CD4-positive, alpha-beta T cell (primary cell): ENCODE results near the gene SYT14. TPM values are rescaled to one million over a fixed set of nuclear protein-coding genes. Genes with fewer than 3 reads are reported as not detected.

ENCODE experiments used
- ATAC-seq: fragments of 200-7000 bp; cut with Tn5 transposase; one replicate; pipeline ENCODE4 v1.10.0; 2022; ENCODE audit warnings: mild to moderate bottlenecking; ENCODE audit not compliant: poor library complexity
- CTCF ChIA-PET: fragments of 350-600 bp; sonication (Branson Sonifier 250); formaldehyde crosslinking; loops from one replicate; lab custom pipeline; 2021; ENCODE audit warnings: antibody characterized with exemption, inconsistent platforms; lab: Charles Lee
- POLR2A ChIA-PET: fragments of 350-600 bp; sonication (Branson Sonifier 250); formaldehyde crosslinking; loops from one replicate; lab custom pipeline; 2021; ENCODE audit warnings: antibody characterized with exemption, inconsistent platforms; lab: Charles Lee
- DNase-seq, 14 experiments: peaks; one replicate each; pipeline ENCODE4 v3.0.0-alpha.2; 2013 to 2020; ENCODE audit warnings: mixed read lengths in 2 of 14
- H3K27ac ChIP-seq, 2 donors: one replicate each; pipeline versions ENCODE4 v1.5.1 to v1.7.0; 2013; ENCODE audit warnings: low read length in 2 of 2, low read depth in 1 of 2, mild to moderate bottlenecking in 1 of 2
- H3K27me3 ChIP-seq, 2 experiments: 1 replicate in 1 of 2; 2 replicates in 1 of 2; pipeline versions ENCODE4 v1.6.1 to v1.7.0; 2013; ENCODE audit warnings: low read length in 2 of 2, control low read depth in 1 of 2, mild to moderate bottlenecking in 1 of 2, moderate library complexity in 1 of 2; ENCODE audit not compliant: insufficient read depth in 2 of 2, control insufficient read depth in 1 of 2
- H3K36me3 ChIP-seq: one replicate; pipeline ENCODE4 v1.6.1; 2013; ENCODE audit warnings: low read length, control low read depth; ENCODE audit not compliant: insufficient read depth
- H3K4me1 ChIP-seq: one replicate; pipeline ENCODE4 v1.6.1; 2013; ENCODE audit warnings: low read length, control low read depth; ENCODE audit not compliant: insufficient read depth
- H3K4me3 ChIP-seq: one replicate; pipeline ENCODE4 v1.5.1; 2013; ENCODE audit warnings: mild to moderate bottlenecking, low read length, moderate library complexity
- H3K9me3 ChIP-seq, 2 experiments: 1 replicate in 1 of 2; 2 replicates in 1 of 2; pipeline versions ENCODE4 v1.6.1 to v1.7.0; 2013; ENCODE audit warnings: low read length in 2 of 2, mild to moderate bottlenecking in 2 of 2, control low read depth in 1 of 2, moderate library complexity in 1 of 2; ENCODE audit not compliant: control insufficient read depth in 1 of 2, insufficient read depth in 1 of 2
- H3K27ac Mint-ChIP-seq: one replicate; pipeline ENCODE4 v1.8.0; 2020; ENCODE audit warnings: mixed read lengths
- H3K27me3 Mint-ChIP-seq: one replicate; pipeline ENCODE4 v1.8.0; 2021; ENCODE audit warnings: mixed read lengths
- H3K36me3 Mint-ChIP-seq: one replicate; pipeline ENCODE4 v1.8.0; 2021; ENCODE audit warnings: low read depth, mixed read lengths
- H3K4me1 Mint-ChIP-seq: one replicate; pipeline ENCODE4 v1.8.0; 2021; ENCODE audit warnings: low read depth, mixed read lengths
- H3K4me3 Mint-ChIP-seq: one replicate; pipeline ENCODE4 v1.8.0; 2020; ENCODE audit warnings: mild to moderate bottlenecking, mixed read lengths
- H3K9me3 Mint-ChIP-seq: one replicate; pipeline ENCODE4 v1.8.0; 2020; ENCODE audit warnings: mixed read lengths
- CTCF ChIP-seq: fragments of 200-600 bp; IDR thresholded peaks from one replicate; pipeline ENCODE4 v1.8.0; 2022; ENCODE audit warnings: antibody characterized with exemption, mild to moderate bottlenecking
- intact Hi-C, 2 experiments: fragments of 100-400 bp; cut with DNase I in 1 of 2; cut with micrococcal nuclease in 1 of 2; formaldehyde crosslinking; loops; one replicate each; pipeline versions ENCODE4 v1.15.1 to v1.9.0; 2023 to 2025; cut with DNase I, micrococcal nuclease
- total RNA-seq, 174 experiments: library from RNA in 2 of 174; stranded (reverse) in 2 of 174; gene quantifications; one replicate each; pipeline ENCODE4 v1.2.3 and lab custom pipeline; 2021 to 2026

Gene SYT14
- total RNA-seq, 2 experiments from 2014 or later, result not detected

DNA sequence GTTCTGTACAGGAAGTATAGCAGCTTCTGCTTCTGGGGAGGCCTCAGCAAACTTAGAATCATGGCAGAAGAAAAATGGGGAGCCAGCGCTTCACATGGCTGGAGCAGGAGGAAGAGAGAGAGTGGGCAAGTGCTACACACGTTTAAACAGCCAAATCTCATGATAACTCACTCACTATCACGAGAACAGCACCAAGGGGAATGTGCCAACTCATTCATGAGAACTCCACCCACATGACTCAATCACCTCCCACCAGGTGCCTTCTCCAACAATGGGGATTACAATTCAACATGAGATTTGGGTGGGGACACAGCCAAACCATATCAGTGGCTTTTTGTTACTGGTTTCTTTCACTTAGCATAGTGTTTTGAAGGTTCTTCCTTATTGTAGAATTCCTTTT lies 138.6 kb downstream of the SYT14 start:
- Histone ChIP-seq H3K27ac (no peak overlapping the region), H3K27me3 (no peaks in the 10 kb centered on the region), H3K4me1 (no peaks in the 10 kb centered on the region), H3K9me3 (peaks cover 0 to 5% of the 10 kb centered on the region in 2 experiments), H3K36me3 (no peaks in the 10 kb centered on the region), H3K4me3 (no peak overlapping the region)
- CTCF ChIA-PET, result no interaction called here
- POLR2A ChIA-PET, result no interaction called here
- Mint-ChIP-seq H3K4me1 (no peaks in the 10 kb centered on the region), H3K27ac (no peak overlapping the region), H3K9me3 (no peaks in the 10 kb centered on the region), H3K4me3 (no peak overlapping the region), H3K36me3 (no peaks in the 10 kb centered on the region), H3K27me3 (peaks cover 5% of the 10 kb centered on the region)
- intact Hi-C loops, result no loop called here
- DNase-seq (no peak), ATAC-seq (no peak)
- TF ChIP-seq CTCF, result no peak

DNA sequence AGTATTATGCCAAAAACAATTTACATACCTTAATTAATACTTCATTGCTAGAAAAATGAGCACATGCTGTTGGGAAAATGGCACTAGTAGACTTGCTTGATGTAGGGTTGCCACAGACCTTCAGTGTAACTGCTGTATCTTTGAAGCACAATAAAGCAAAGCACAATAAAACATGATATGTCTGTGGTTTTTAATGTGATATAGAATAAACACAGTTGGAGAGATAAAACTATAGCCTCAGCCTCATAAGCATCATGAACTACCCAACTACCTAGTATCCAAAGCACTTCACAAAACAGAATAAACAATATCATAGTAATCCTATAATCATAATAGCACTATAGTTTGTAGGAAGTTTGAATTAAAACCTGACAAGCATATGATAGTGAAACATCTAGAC lies 143.5 kb downstream of the SYT14 start:
- ATAC-seq, result no peak
- no peaks in the 10 kb centered on the region for H3K36me3 Mint-ChIP-seq
- H3K4me3 Mint-ChIP-seq, result no peak overlapping the region
- ChIA-PET CTCF (no interaction called here), POLR2A (no interaction called here)
- peaks cover 2% of the 10 kb centered on the region for H3K27me3 Mint-ChIP-seq
- no peaks in the 10 kb centered on the region for H3K27me3 ChIP-seq
- intact Hi-C loops, result no loop called here
- H3K36me3 ChIP-seq, result no peaks in the 10 kb centered on the region
- H3K27ac ChIP-seq, result no peak overlapping the region
- H3K27ac Mint-ChIP-seq, result no peak overlapping the region
- no peak for DNase-seq
- no peak overlapping the region for H3K4me3 ChIP-seq
- no peaks in the 10 kb centered on the region for H3K9me3 Mint-ChIP-seq
- no peak for TF ChIP-seq CTCF
- no peaks in the 10 kb centered on the region for H3K4me1 Mint-ChIP-seq
- peaks cover 0 to 7% of the 10 kb centered on the region in 2 experiments for H3K9me3 ChIP-seq
- no peaks in the 10 kb centered on the region for H3K4me1 ChIP-seq

DNA sequence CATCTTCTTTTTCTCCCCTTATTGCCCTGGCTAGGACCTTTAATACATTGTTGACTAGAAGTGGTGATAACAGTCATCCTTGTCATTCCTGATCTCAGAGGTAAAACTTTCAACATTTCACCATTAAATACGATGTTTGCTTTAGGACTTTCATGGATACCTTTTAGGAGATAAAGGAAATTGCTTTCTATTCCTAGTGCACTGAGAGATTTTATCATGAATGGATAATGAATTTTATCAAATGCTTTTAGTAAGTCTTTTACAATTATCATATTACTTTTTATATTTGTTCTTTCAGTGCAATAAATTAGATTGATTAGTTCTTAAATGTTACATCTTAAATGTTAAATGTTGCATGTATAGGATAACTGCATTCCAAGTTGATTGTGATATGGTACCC lies 147.3 kb downstream of the SYT14 start:
- Mint-ChIP-seq H3K36me3 (no peaks in the 10 kb centered on the region), H3K4me3 (no peak overlapping the region), H3K4me1 (no peaks in the 10 kb centered on the region), H3K27ac (no peak overlapping the region), H3K9me3 (peaks cover 2% of the 10 kb centered on the region), H3K27me3 (no peaks in the 10 kb centered on the region)
- no peak overlapping the region for H3K27ac ChIP-seq
- TF ChIP-seq CTCF, result no peak
- no peak overlapping the region for H3K4me3 ChIP-seq
- CTCF ChIA-PET, result no interaction called here
- peaks cover 0 to 11% of the 10 kb centered on the region in 2 experiments for H3K9me3 ChIP-seq
- H3K36me3 ChIP-seq, result no peaks in the 10 kb centered on the region
- no peaks in the 10 kb centered on the region for H3K4me1 ChIP-seq
- ATAC-seq (no peak), DNase-seq (no peak)
- intact Hi-C loops, result no loop called here
- H3K27me3 ChIP-seq, result peaks cover 0 to 3% of the 10 kb centered on the region in 2 experiments
- POLR2A ChIA-PET, result no interaction called here
